HG03354 (cell line): ENCODE measurements around the gene NEK8.
A peak's percentile ranks its signal among the peaks of the same experiment; 100 is the strongest.
"Not testable (repeated sequence)": the region's sequence is repeated elsewhere in the genome, so short reads cannot be mapped to it uniquely, and the experiment has no call there.

Experiments used
- ATAC-seq: cut with Tn5 transposase; IDR thresholded peaks from one replicate; pipeline ENCODE4 v1.9.1; 2021; ENCODE audit warnings: mild to moderate bottlenecking; ENCODE audit not compliant: unreplicated experiment, poor library complexity, severe bottlenecking

NEK8 gene

GRCh38 chr17:28756049-28756804 is 27.6 kb downstream of the NEK8 start:
- no peak for ATAC-seq

- no peak for ATAC-seq
These were observed 30.0 kb downstream of the NEK8 start for GRCh38 chr17:28758411-28759121.

GRCh38 chr17:28759256-28759865 is 30.8 kb downstream of the NEK8 start:
- no peak for ATAC-seq

- no peak for ATAC-seq
These were observed 32.3 kb downstream of the NEK8 start for GRCh38 chr17:28760601-28761562.

- ATAC-seq, result peak; percentile 68
These were observed 34.7 kb downstream of the NEK8 start for GRCh38 chr17:28763137-28763799.

- ATAC-seq, result peak; percentile 36
These were observed 35.2 kb downstream of the NEK8 start for GRCh38 chr17:28763804-28764266.

GRCh38 chr17:28765038-28765437 is 36.5 kb downstream of the NEK8 start:
- no peak for ATAC-seq

GRCh38 chr17:28773736-28774135 is 45.1 kb downstream of the NEK8 start:
- ATAC-seq, result no peak

GRCh38 chr17:28774206-28774605 is 45.6 kb downstream of the NEK8 start:
- ATAC-seq, result no peak

- ATAC-seq, result no peak
These were observed 48.6 kb downstream of the NEK8 start for GRCh38 chr17:28777178-28777577.

- not testable (repeated sequence) for ATAC-seq
These were observed 51.0 kb downstream of the NEK8 start for GRCh38 chr17:28779601-28780000.

- ATAC-seq, result no peak
These were observed 54.6 kb downstream of the NEK8 start for GRCh38 chr17:28783161-28783560.

- ATAC-seq, result no peak
These were observed 59.5 kb downstream of the NEK8 start for GRCh38 chr17:28788100-28788499.
